Measurements from ENCODE around the gene PEX14.

DNA sequence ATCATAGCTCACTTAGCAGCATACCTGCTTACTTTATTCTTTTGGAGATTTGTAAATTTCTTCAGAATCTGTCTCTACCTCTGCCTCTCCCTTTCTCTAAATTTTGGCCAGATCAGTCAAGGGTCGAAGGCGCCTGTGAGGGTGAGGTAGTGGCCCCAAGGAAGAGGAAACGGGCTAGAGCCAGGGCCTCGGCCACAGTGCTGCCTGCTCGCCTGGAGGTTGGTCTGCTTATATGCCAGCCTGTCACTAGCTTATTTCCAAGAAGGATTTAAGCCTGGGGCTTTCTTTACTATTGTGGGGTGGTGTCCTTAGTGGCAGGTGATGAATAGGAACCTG lies 19.6 kb downstream of the PEX14 start:
- no peak for TF ChIP-seq SREBF2 (IDR thresholded peaks at IDR 0.05; ENCODE audit: low read length)
- TF ChIP-seq, protein P1, sequence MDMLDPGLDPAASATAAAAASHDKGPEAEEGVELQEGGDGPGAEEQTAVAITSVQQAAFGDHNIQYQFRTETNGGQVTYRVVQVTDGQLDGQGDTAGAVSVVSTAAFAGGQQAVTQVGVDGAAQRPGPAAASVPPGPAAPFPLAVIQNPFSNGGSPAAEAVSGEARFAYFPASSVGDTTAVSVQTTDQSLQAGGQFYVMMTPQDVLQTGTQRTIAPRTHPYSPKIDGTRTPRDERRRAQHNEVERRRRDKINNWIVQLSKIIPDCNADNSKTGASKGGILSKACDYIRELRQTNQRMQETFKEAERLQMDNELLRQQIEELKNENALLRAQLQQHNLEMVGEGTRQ (IDR thresholded peaks at IDR 0.05; ENCODE audit: borderline replicate concordance, low read depth, low read length), result no peak
- no peak for TF ChIP-seq EZH2 (IDR thresholded peaks at IDR 0.05; ENCODE audit: borderline replicate concordance, control insufficient read depth, low read depth, low read length)
- TF ChIP-seq, protein P2, sequence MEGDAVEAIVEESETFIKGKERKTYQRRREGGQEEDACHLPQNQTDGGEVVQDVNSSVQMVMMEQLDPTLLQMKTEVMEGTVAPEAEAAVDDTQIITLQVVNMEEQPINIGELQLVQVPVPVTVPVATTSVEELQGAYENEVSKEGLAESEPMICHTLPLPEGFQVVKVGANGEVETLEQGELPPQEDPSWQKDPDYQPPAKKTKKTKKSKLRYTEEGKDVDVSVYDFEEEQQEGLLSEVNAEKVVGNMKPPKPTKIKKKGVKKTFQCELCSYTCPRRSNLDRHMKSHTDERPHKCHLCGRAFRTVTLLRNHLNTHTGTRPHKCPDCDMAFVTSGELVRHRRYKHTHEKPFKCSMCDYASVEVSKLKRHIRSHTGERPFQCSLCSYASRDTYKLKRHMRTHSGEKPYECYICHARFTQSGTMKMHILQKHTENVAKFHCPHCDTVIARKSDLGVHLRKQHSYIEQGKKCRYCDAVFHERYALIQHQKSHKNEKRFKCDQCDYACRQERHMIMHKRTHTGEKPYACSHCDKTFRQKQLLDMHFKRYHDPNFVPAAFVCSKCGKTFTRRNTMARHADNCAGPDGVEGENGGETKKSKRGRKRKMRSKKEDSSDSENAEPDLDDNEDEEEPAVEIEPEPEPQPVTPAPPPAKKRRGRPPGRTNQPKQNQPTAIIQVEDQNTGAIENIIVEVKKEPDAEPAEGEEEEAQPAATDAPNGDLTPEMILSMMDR (IDR thresholded peaks at IDR 0.05 in 2 of 3, conservative IDR thresholded peaks at IDR 0.05 in 1 of 3; ENCODE audit: control insufficient read depth in 2 of 3, extremely low read depth in 1 of 3, insufficient read depth in 1 of 3, low read depth in 3 of 3, low read length in 3 of 3), result no peak
- TF ChIP-seq NFIC (IDR thresholded peaks at IDR 0.05; ENCODE audit: low read depth, low read length), result no peak
- TF ChIP-seq, protein P3, sequence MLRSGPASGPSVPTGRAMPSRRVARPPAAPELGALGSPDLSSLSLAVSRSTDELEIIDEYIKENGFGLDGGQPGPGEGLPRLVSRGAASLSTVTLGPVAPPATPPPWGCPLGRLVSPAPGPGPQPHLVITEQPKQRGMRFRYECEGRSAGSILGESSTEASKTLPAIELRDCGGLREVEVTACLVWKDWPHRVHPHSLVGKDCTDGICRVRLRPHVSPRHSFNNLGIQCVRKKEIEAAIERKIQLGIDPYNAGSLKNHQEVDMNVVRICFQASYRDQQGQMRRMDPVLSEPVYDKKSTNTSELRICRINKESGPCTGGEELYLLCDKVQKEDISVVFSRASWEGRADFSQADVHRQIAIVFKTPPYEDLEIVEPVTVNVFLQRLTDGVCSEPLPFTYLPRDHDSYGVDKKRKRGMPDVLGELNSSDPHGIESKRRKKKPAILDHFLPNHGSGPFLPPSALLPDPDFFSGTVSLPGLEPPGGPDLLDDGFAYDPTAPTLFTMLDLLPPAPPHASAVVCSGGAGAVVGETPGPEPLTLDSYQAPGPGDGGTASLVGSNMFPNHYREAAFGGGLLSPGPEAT (IDR thresholded peaks at IDR 0.05; ENCODE audit: low read depth), result no peak
- TF ChIP-seq NR2C2 (IDR thresholded peaks at IDR 0.05; ENCODE audit: borderline replicate concordance, control insufficient read depth, insufficient read length, low read depth), result no peak
- TF ChIP-seq, protein P4, sequence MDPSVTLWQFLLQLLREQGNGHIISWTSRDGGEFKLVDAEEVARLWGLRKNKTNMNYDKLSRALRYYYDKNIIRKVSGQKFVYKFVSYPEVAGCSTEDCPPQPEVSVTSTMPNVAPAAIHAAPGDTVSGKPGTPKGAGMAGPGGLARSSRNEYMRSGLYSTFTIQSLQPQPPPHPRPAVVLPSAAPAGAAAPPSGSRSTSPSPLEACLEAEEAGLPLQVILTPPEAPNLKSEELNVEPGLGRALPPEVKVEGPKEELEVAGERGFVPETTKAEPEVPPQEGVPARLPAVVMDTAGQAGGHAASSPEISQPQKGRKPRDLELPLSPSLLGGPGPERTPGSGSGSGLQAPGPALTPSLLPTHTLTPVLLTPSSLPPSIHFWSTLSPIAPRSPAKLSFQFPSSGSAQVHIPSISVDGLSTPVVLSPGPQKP (IDR thresholded peaks at IDR 0.05; ENCODE audit: low read depth, low read length), result no peak
- no peak for TF ChIP-seq RAD51 (IDR thresholded peaks at IDR 0.05)
- no peak for TF ChIP-seq POLR2AphosphoS2 (IDR thresholded peaks at IDR 0.05; ENCODE audit: low read depth, low read length)
- no peak for TF ChIP-seq CHD1 (IDR thresholded peaks at IDR 0.05; ENCODE audit: low read depth, low read length)
- TF ChIP-seq CEBPB (IDR thresholded peaks at IDR 0.05; ENCODE audit: borderline replicate concordance in 1 of 2, low read depth in 2 of 2, low read length in 2 of 2), result no peak
- TF ChIP-seq HDAC6 (IDR thresholded peaks at IDR 0.05; ENCODE audit: unreplicated experiment), result no peak
